Measurements from ENCODE around the gene KLHL29.

GRCh38 chr2:23635442-23636340 lies 250.7 kb downstream of the KLHL29 start:
- TF ChIP-seq CTCF (conservative IDR thresholded peaks at IDR 0.05; ENCODE audit: low read length) (no peak), EZH2phosphoT487 (IDR thresholded peaks at IDR 0.05; ENCODE audit: borderline replicate concordance, low read depth, low read length) (no peak)

Measured in OCI-LY7 (cell line).